ENCODE data around the gene ZDHHC5. TPM values are rescaled to one million over a fixed set of nuclear protein-coding genes. Genes with fewer than 3 reads are reported as not detected.
"Not testable (repeated sequence)": the region's sequence is repeated elsewhere in the genome, so short reads cannot be mapped to it uniquely, and the experiment has no call there.

ZDHHC5 gene
- total and polyA plus RNA-seq, 5 donors from 2014 or later = 32.1 to 49.8 (median 34.0) TPM

- not testable (repeated sequence) for H3K27me3 Mint-ChIP-seq; H3K27me3 ChIP-seq (ENCODE audit: control insufficient read depth, insufficient read depth, low read length); DNase-seq; H3K9me3 ChIP-seq (ENCODE audit: control insufficient read depth in 2 of 2, low read length in 2 of 2); H3K4me3 Mint-ChIP-seq; H3K27ac ChIP-seq (ENCODE audit: insufficient read depth, low read length, poor library complexity, severe bottlenecking); H3K4me3 ChIP-seq (ENCODE audit: low read depth, low read length); H3K36me3 ChIP-seq (ENCODE audit: control insufficient read depth, insufficient read depth, low read length); H3K27ac Mint-ChIP-seq; H3K9me3 Mint-ChIP-seq; H3K36me3 Mint-ChIP-seq; ATAC-seq (ENCODE audit: low read depth in 2 of 2)
- H3K4me1 Mint-ChIP-seq = peaks cover 13 to 37% (median 22%) of the 10 kb centered on the region in 4 donors
- peaks cover 23% of the 10 kb centered on the region for H3K4me1 ChIP-seq (ENCODE audit: control insufficient read depth, insufficient read depth, low read length, poor library complexity, severe bottlenecking)
Observed at GRCh38 chr11:57716726-57717125, 48.8 kb downstream of the ZDHHC5 start.

GRCh38 chr11:57727185-57727584, 59.3 kb downstream of the ZDHHC5 start:
- H3K4me3 Mint-ChIP-seq = no peak overlapping the region
- H3K27me3 Mint-ChIP-seq = no peaks in the 10 kb centered on the region
- no peaks in the 10 kb centered on the region for H3K9me3 Mint-ChIP-seq
- Histone ChIP-seq H3K36me3 (ENCODE audit: control insufficient read depth, insufficient read depth, low read length) (peaks cover 3% of the 10 kb centered on the region), H3K9me3 (ENCODE audit: control insufficient read depth in 2 of 2, low read length in 2 of 2) (no peaks in the 10 kb centered on the region), H3K4me3 (ENCODE audit: low read depth, low read length) (no peak overlapping the region), H3K27ac (ENCODE audit: insufficient read depth, low read length, poor library complexity, severe bottlenecking) (no peak overlapping the region), H3K4me1 (ENCODE audit: control insufficient read depth, insufficient read depth, low read length, poor library complexity, severe bottlenecking) (no peaks in the 10 kb centered on the region), H3K27me3 (ENCODE audit: control insufficient read depth, insufficient read depth, low read length) (no peaks in the 10 kb centered on the region)
- ATAC-seq (ENCODE audit: low read depth in 2 of 2) (no peak), DNase-seq (no peak)
- H3K4me1 Mint-ChIP-seq = peaks cover 10 to 18% (median 16%) of the 10 kb centered on the region in 4 donors
- peaks cover 4% of the 10 kb centered on the region for H3K36me3 Mint-ChIP-seq
- H3K27ac Mint-ChIP-seq = peak overlapping the region in 2 of 3 donors; percentile 33 to 40

- Histone ChIP-seq H3K4me3 (ENCODE audit: low read depth, low read length) (no peak overlapping the region), H3K9me3 (ENCODE audit: control insufficient read depth in 2 of 2, low read length in 2 of 2) (no peaks in the 10 kb centered on the region), H3K27me3 (ENCODE audit: control insufficient read depth, insufficient read depth, low read length) (no peaks in the 10 kb centered on the region), H3K4me1 (ENCODE audit: control insufficient read depth, insufficient read depth, low read length, poor library complexity, severe bottlenecking) (no peaks in the 10 kb centered on the region), H3K36me3 (ENCODE audit: control insufficient read depth, insufficient read depth, low read length) (no peaks in the 10 kb centered on the region), H3K27ac (ENCODE audit: insufficient read depth, low read length, poor library complexity, severe bottlenecking) (no peak overlapping the region)
- DNase-seq (no peak), ATAC-seq (ENCODE audit: low read depth in 2 of 2) (no peak)
- peaks cover 11 to 18% (median 18%) of the 10 kb centered on the region in 4 donors for H3K4me1 Mint-ChIP-seq
- no peaks in the 10 kb centered on the region for H3K27me3 Mint-ChIP-seq
- no peak overlapping the region for H3K4me3 Mint-ChIP-seq
- peak overlapping the region in 2 of 3 donors; percentile 26 to 33 for H3K27ac Mint-ChIP-seq
- H3K9me3 Mint-ChIP-seq = no peaks in the 10 kb centered on the region
- H3K36me3 Mint-ChIP-seq = peaks cover 4% of the 10 kb centered on the region
Observed at GRCh38 chr11:57728829-57729228, 60.9 kb downstream of the ZDHHC5 start.

- H3K4me1 ChIP-seq (ENCODE audit: control insufficient read depth, insufficient read depth, low read length, poor library complexity, severe bottlenecking) = no peaks in the 10 kb centered on the region
- H3K9me3 Mint-ChIP-seq = no peaks in the 10 kb centered on the region
- H3K36me3 ChIP-seq (ENCODE audit: control insufficient read depth, insufficient read depth, low read length) = peaks cover 3% of the 10 kb centered on the region
- H3K4me3 Mint-ChIP-seq = no peak overlapping the region
- peak overlapping the region in 1 of 3 donors; percentile 33 for H3K27ac Mint-ChIP-seq
- no peak overlapping the region for H3K27ac ChIP-seq (ENCODE audit: insufficient read depth, low read length, poor library complexity, severe bottlenecking)
- no peaks in the 10 kb centered on the region for H3K27me3 ChIP-seq (ENCODE audit: control insufficient read depth, insufficient read depth, low read length)
- H3K4me1 Mint-ChIP-seq = peaks cover 11 to 18% (median 18%) of the 10 kb centered on the region in 4 donors
- no peaks in the 10 kb centered on the region for H3K9me3 ChIP-seq (ENCODE audit: control insufficient read depth in 2 of 2, low read length in 2 of 2)
- H3K4me3 ChIP-seq (ENCODE audit: low read depth, low read length) = no peak overlapping the region
- peaks cover 4% of the 10 kb centered on the region for H3K36me3 Mint-ChIP-seq
- DNase-seq (no peak), ATAC-seq (ENCODE audit: low read depth in 2 of 2) (no peak)
- H3K27me3 Mint-ChIP-seq = no peaks in the 10 kb centered on the region
Observed at GRCh38 chr11:57729479-57729878, 61.6 kb downstream of the ZDHHC5 start.

- no peak overlapping the region for H3K27ac ChIP-seq (ENCODE audit: insufficient read depth, low read length, poor library complexity, severe bottlenecking)
- DNase-seq (no peak), ATAC-seq (ENCODE audit: low read depth in 2 of 2) (no peak)
- H3K4me1 ChIP-seq (ENCODE audit: control insufficient read depth, insufficient read depth, low read length, poor library complexity, severe bottlenecking) = no peaks in the 10 kb centered on the region
- H3K27ac Mint-ChIP-seq = peak overlapping the region in 2 of 3 donors; percentile 3 to 67
- H3K36me3 Mint-ChIP-seq = peaks cover 10% of the 10 kb centered on the region
- peaks cover 10% of the 10 kb centered on the region for H3K36me3 ChIP-seq (ENCODE audit: control insufficient read depth, insufficient read depth, low read length)
- no peak overlapping the region for H3K4me3 Mint-ChIP-seq
- no peaks in the 10 kb centered on the region for H3K9me3 ChIP-seq (ENCODE audit: control insufficient read depth in 2 of 2, low read length in 2 of 2)
- H3K4me1 Mint-ChIP-seq = peaks cover 11 to 25% (median 17%) of the 10 kb centered on the region in 4 donors
- H3K27me3 ChIP-seq (ENCODE audit: control insufficient read depth, insufficient read depth, low read length) = no peaks in the 10 kb centered on the region
- no peaks in the 10 kb centered on the region for H3K27me3 Mint-ChIP-seq
- H3K9me3 Mint-ChIP-seq = no peaks in the 10 kb centered on the region
- H3K4me3 ChIP-seq (ENCODE audit: low read depth, low read length) = no peak overlapping the region
Observed at GRCh38 chr11:57732661-57733060, 64.7 kb downstream of the ZDHHC5 start.

- Histone ChIP-seq H3K4me1 (ENCODE audit: control insufficient read depth, insufficient read depth, low read length, poor library complexity, severe bottlenecking) (peaks cover 4% of the 10 kb centered on the region), H3K36me3 (ENCODE audit: control insufficient read depth, insufficient read depth, low read length) (peaks cover 24% of the 10 kb centered on the region), H3K27ac (ENCODE audit: insufficient read depth, low read length, poor library complexity, severe bottlenecking) (no peak overlapping the region), H3K4me3 (ENCODE audit: low read depth, low read length) (no peak overlapping the region), H3K27me3 (ENCODE audit: control insufficient read depth, insufficient read depth, low read length) (no peaks in the 10 kb centered on the region), H3K9me3 (ENCODE audit: control insufficient read depth in 2 of 2, low read length in 2 of 2) (no peaks in the 10 kb centered on the region)
- H3K27me3 Mint-ChIP-seq = no peaks in the 10 kb centered on the region
- peak overlapping the region; percentile 33 to 75 (median 56) for H3K27ac Mint-ChIP-seq
- H3K4me1 Mint-ChIP-seq = peaks cover 9 to 15% (median 12%) of the 10 kb centered on the region in 4 donors
- no peak for ATAC-seq (ENCODE audit: low read depth in 2 of 2)
- H3K36me3 Mint-ChIP-seq = peaks cover 22% of the 10 kb centered on the region
- H3K9me3 Mint-ChIP-seq = no peaks in the 10 kb centered on the region
- peak in 1 of 3 donors; percentile 46 for DNase-seq
- H3K4me3 Mint-ChIP-seq = no peak overlapping the region
Observed at GRCh38 chr11:57735619-57736298, 67.8 kb downstream of the ZDHHC5 start.

- DNase-seq (peak; percentile 86 to 97 (median 89)), ATAC-seq (ENCODE audit: low read depth in 2 of 2) (peak; percentile 81 to 83)
- H3K36me3 ChIP-seq (ENCODE audit: control insufficient read depth, insufficient read depth, low read length) = peaks cover 45% of the 10 kb centered on the region
- H3K27me3 Mint-ChIP-seq = peaks cover 4% of the 10 kb centered on the region
- no peaks in the 10 kb centered on the region for H3K9me3 Mint-ChIP-seq
- peak within 1 kb of the TSS; percentile 96 to 100 (median 97) for H3K27ac Mint-ChIP-seq
- peaks cover 10 to 42% (median 26%) of the 10 kb centered on the region in 4 donors for H3K4me1 Mint-ChIP-seq
- peaks cover 19% of the 10 kb centered on the region for H3K4me1 ChIP-seq (ENCODE audit: control insufficient read depth, insufficient read depth, low read length, poor library complexity, severe bottlenecking)
- no peaks in the 10 kb centered on the region for H3K27me3 ChIP-seq (ENCODE audit: control insufficient read depth, insufficient read depth, low read length)
- H3K4me3 Mint-ChIP-seq = peak within 1 kb of the TSS; percentile 91 to 99 (median 94)
- peaks cover 23% of the 10 kb centered on the region for H3K36me3 Mint-ChIP-seq
- peak within 1 kb of the TSS; percentile 91 for H3K27ac ChIP-seq (ENCODE audit: insufficient read depth, low read length, poor library complexity, severe bottlenecking)
- H3K4me3 ChIP-seq (ENCODE audit: low read depth, low read length) = peak within 1 kb of the TSS; percentile 88
- H3K9me3 ChIP-seq (ENCODE audit: control insufficient read depth in 2 of 2, low read length in 2 of 2) = no peaks in the 10 kb centered on the region
Observed at GRCh38 chr11:57741132-57742086, 73.5 kb downstream of the ZDHHC5 start, which contains the start of gene SELENOH. SELENOH (plus strand) TSS chr11:57741491; CDS start chr11:57741596, 105 bp downstream.

All from CD4-positive, CD25-positive, alpha-beta regulatory T cell (primary cell).